Hematopoietic multipotent progenitor cell treated with erythropoietin and hydrocortisone succinate and interleukin-3 and kit ligand, for 15 days (in vitro differentiated cells): ENCODE results near the gene GTF2IRD1.
"Not testable (repeated sequence)": the region's sequence is repeated elsewhere in the genome, so short reads cannot be mapped to it uniquely, and the experiment has no call there.

Experiments
- DNase-seq: peaks from one replicate; pipeline ENCODE4 v3.0.0-alpha.2; 2015; ENCODE audit warnings: low spot score

GTF2IRD1 gene

DNA sequence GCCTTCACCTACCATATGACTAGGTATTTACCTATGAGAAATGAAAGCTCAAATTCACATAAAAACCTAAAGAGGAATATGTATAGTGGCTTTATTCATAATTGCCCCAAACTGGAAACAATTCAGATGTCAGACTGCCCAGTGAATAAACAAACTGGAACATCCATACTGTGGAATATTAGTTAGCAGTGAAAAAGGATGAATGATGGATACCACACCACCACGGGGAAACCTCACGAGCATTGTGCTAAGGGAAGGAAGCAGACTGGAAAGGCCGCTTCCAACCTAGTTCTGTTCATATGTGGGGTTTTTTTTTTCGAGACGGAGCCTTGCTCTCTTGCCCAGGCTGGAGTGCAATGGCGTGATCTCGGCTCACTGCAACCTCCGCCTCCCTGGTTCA is 16.8 kb downstream of the GTF2IRD1 start:
- no peak for DNase-seq

DNA sequence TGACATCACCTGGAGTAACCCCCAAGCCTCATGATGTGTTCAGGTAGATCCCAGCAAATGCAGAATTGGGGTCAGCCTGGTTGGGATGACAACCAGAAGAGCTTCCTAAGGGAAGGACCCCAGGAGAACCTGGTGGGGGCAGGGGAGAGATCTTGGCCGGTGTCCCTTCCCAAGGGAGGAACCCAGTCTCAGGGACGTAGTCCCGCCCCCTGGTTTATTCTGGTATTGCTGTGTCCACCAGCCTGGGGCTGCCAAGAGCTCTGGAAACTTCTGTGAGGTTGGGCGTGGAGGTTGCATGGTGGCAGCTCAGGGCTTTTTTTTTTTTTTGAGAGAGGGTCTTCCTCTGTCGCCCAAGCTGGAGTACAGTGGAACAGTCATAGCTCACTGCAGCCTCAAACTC is 19.4 kb downstream of the GTF2IRD1 start:
- DNase-seq: no peak

DNA sequence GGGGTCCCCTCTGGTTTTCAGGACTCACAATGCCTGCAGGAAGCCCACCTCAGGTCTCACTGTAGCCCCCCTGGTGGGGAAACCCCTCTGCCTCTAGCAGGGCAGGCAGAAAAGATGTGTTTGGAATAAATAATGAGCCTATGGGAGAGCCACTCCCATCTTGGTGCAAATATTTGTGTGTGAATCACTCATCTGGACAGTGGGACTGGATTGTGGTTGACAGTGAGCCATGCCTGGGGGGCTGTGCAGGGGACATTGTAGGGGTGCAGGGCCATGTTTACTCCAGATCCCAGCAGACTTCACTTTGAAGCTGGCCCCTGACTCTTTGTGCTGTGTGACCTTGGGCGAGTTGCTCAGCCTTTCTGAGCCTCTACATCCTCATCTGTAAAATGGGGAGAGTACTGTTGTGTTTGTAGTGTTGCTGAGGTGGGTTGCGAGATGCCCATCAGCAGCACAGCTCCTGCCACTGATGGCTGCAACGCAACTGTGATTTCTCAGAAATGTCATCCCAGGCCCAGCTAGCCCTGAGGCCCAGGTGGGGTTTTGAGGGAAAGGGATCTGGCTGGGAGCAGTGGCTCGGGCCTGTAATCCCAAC is 20.7 kb downstream of the GTF2IRD1 start:
- DNase-seq: no peak

DNA sequence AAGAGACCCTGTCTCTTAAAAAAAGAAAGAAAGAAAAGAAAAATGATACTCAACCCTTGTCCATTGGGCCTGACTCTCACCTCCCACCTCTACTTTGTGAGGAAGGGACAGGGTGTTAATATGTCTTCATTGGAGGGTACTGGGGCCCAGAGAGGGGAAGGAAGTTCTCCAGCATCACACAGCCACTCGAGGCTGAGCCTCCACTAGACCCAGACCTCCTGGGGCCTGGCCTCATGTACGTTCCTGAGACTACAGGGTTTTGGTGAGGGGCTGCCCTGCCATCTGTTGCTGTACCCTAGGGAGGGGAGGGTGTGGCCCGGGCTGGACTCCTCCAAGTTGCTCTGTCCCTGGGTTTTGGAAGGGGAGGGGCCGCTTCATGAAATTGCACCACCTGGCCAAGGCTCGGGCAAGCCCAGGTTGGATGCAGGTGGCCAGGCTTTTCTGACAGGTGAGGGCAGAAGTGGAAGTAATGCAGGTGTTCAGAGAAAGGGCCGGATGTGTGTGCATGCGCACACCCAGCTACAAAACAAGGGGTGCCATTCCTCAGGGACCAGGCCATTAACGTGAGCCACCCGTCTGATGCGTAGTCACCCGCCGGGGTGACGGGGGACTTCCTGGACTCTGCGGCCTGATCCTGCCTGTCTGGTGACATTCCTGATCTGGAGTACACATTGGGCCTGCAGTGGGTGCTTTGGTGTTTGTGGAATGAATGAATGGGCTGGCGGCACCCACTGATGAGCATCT is 21.7 kb downstream of the GTF2IRD1 start:
- DNase-seq: no peak

DNA sequence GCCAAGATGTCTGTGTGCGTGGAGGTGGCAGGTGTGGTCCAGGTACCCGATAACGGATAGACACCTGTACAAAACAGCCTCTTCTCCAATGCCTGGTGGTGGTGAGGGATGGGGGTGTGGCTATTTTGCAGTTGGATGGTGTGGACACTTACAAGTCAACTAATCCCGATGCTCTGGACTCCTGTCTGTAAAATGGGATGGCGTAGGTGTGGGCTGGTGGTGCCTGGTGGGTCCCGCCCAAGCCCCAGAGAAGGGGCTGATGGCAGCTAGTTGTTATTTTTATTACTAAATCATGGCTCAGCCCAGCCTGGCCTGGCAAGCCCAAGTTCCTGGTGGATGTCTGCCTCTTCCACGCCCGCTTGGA is 22.3 kb downstream of the GTF2IRD1 start:
- no peak for DNase-seq

DNA sequence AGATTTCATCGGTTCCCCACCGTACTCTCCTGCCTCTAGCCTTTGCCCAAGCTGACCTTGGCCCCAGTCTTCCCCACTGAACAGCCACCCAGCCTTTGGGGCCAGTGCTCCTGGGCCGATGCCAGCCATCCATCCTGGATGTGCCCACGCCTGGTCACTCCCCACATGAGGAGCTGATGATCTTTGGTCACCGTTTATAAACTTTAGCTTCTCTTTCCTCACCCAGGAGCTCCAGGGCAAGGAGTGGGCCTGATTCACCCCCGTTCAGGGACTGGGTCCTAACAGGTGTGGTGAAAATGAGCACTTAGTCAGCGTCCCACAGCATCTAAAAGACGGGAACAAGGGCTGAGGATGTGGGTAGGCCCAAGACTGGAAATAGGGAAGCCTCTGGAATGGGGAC is 22.9 kb downstream of the GTF2IRD1 start:
- DNase-seq: no peak

DNA sequence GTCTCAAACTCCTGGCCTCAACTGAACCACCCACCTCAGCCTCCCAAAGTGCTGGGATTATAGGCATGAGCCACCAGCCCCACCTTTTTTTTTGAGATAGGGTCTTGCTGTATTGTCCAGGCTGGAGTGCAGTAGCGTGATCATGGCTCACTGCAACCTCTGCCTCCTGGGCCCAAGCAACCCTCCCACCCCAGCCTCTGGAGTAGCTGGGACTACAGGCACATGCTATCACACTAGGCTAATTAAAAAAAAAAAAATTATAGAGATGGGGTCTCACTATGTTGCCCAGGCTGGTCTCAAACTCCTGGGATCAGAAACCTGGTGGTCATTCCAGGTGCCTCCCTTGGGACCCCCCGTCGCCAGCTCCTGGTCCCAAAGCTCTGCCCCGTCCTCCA is 25.0 kb downstream of the GTF2IRD1 start:
- no peak for DNase-seq

DNA sequence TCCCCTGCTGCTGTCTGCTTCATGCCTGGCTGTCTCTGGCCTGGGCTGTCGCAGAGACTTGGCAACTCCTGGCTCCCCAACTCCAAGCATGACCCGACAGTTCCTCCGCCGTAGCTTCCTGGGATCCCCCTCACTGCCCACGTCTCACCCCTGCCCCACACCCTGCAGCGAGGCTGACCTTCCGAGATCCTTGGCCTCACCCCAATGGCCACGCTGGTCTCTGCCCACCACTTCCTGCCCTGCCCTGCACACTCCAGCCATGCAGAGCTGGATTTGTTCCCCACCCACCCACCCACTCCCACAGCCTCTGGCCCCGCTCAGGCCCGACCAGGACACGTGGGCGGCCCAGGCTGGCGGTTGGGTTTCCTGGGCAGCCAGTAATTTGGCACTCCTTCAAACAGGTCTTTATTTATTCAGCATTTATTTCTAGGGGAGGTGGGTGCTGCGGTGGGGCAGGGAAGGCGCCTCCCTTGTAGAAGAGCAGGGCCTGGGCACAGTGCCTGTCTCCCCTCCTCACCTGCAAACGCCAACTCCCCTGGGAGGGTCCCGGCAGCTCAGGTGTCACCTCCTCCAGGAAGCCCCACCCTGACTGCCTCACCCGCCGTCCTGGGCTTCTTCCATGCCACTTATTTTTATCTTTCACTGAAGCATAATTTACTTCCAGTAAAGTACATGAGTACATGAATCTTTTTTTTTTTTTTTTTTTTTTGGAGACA is 25.5 kb downstream of the GTF2IRD1 start:
- no peak for DNase-seq

DNA sequence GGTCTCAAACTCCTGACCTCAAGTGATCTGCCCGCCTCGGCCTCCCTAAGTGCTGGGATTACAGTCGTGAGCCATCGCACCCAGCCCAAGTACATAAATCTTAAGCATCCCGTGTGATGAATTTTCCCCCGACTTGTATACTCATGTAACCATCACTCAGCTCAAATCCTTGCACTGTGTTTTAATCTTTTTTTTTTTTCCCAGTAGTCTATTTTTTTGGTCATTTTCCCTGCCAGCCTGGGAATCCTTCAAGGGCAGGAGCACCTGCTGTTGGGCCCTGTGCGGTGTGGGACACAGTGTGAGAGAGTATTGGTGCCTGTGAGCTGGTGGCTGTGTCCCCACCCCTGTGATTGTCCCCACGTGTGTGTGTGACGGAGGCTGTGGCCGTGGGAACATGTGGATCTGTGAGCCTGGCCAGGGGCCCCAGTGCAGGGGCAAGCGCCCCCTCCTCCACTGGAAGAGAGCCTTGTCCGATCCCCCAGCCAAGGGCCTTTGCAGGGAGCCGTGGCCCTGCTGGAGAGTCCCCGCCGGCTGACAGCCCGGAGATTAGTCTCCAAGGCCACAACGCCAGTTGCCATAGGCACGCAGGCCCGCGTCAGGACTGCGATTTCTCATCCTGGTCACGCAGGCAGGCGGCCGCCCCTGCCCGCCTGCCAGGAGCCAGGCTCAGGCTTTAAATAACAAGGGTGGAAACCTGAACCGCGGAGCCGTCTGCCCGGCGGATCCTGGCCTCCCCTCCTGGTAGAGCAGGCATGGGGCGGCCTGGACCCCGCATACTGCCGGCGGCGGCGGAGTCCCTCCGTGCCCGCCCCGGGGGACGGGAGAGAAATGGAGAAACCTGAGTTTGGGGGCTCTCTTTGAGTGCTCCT is 26.5 kb downstream of the GTF2IRD1 start:
- DNase-seq: no peak

DNA sequence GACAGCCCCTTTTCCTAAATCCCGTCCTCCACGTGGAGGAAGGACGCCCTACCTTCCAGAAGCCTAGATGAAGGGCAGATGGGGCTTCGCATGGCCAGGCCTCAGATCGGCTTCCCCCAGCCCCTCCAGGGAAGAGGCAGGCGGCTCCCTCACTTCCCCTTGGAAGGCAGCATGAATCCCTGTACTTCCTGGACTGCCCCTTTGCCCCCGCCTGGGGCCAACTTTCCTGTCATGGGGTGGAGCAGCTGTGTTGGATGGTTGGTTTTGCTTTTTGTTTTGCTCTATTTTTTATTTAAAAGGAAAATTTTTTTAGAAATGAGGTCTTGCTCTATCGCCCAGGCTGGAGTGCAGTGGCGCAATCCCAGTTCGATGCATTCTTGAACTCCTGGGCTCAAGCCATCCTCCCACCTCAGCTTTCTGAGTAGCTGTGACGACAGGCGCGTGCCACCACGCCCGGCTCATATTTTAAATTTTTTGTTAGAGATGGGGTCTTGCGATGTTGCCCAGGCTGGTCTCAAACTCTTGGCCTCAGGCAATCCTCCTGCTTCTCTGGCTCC is 27.2 kb downstream of the GTF2IRD1 start:
- no peak for DNase-seq

DNA sequence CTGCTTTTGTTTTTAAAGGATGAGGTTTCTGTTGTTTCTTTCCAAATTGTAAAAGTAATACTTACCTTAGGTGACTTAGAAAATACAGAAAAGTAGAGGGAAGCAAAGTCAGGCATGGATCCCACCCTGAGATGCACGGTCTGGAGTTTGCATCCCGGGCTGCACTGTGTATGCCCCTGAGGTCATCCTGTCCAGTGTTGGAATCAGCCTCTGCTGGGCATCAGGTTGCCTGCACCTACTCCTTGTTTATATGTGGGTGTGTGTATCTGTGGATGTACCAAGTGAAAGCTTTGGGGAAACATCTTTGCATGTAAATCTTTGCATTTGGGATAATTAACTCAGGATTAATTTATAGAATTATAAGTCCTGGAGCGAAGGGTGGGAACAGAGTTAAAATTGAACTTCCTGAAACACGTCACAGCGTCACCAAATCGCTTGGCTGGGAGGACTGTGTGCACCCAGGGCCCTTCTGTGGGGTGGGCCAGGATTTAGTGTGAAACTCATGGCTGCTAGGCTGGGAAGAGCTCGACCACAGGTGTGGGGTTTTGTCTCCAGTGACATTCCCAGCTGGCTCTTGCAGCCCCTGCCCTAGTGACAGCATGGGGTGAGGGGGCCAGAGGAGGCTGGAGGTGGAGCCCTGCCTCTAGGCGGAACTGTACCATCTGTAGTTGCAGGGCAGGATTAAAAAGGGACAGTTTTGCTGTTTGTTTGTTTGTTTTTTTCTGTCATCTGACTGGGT is 27.9 kb downstream of the GTF2IRD1 start:
- DNase-seq: no peak

DNA sequence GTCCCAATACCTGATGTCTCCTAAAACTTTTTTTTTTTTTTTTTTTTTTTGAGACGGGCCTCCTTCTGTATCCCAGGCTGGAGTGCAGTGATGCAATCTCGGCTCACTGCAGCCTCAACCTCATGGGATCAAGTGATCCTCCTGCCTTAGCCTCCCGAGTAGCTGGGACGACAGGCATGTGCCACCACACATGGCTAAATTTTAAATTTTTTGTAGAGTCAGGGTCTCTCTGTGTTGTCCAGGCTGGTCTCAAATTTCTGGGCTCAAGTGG is 28.4 kb downstream of the GTF2IRD1 start:
- no peak for DNase-seq

DNA sequence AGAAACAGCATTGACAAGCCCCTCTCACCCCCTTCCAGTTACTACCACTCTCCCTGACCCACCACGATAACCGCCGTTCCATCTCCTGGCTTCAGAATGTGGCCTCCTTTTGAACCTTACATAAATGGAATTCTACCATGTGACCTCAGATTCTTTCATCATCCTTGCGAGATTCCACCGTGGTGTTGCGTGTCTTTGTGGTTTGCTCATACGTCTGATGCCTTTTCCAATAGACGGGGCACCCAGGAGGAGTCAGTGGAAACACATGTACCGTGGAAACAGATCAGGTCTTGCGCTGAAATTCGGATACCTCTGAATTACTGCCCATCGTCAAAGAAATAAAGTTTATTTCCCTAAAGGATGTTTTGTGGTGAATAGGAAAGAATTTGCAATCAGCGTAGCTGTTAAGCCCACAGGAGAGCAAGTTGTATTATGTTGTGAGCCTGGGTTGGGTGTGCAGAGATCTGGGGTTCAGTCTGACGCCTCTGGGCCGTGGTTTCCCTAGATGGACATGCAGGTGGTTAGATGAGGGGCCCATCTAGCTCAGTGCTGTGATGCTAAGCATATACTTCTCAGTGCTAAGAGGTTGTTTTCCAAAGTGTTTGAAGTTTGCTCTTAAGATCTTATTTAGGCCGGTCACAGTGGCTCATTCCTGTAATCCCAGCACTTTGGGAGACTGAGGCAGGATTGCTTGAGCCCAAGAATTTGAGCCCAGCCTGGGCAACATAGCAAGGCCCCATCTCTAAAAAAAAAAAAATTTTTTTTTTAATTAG is 29.1 kb downstream of the GTF2IRD1 start:
- no peak for DNase-seq

DNA sequence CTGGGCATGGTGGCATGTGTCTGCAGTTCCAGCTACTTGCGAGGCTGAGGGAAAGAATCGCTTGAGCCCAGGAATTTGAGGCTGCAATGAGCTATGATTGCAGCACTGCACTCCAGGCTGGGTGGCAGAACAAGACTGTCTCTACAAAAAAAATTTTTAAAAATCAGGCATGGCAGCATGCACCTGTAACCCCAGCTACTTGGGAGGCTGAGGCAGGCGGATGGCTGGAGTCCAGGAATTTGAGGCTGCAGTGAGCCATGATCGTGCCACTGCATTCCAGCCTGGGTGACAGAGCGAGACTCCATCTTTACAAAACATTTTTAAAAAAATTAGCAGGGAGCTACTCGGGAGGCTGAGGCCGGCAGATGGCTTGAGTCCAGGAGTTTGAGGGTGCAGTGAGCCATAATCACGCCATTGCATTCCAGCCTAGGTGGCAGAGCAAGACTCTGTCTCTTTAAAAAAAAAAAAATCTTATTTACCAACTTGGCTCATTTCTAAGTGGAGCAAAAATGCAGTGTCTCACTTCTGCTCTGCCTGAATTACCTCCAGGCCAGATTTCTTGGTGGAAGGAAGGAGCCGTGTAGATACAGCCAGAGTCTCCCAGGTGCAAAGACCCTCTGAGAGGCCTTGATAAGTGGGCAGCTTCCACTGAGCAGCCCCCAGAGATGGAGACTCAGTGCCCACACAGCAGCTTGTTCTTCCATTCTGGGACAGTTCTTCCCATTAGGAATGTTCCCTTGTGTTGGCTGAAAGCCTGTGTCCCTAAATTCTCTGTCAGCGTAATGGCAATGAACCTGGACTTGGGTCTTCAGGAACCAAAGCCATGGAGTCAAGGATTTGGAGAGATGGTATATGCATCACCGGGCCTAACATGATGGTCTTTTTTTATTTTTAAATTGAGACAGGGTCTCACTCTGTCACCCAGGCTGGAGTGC is 30.0 kb downstream of the GTF2IRD1 start:
- no peak for DNase-seq

DNA sequence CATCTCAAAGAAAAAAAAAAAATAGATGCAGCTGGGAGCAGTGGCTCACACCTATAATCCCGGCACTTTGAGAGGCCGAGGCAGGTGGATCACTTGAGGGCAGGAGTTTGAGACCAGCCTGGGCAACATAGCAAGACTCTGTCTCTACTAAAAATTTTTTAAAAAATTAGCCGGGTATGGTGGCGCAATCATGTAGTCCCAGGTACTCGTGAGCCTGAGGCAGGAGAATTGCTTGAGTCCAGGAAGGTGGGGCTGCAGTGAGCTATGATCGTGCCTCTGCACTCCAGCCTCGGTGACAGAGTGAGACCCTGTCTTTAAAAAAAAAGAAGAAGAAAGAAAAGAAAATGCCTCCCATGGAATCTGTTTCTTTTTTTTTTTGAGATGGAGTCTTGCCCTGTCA is 31.9 kb downstream of the GTF2IRD1 start:
- no peak for DNase-seq

DNA sequence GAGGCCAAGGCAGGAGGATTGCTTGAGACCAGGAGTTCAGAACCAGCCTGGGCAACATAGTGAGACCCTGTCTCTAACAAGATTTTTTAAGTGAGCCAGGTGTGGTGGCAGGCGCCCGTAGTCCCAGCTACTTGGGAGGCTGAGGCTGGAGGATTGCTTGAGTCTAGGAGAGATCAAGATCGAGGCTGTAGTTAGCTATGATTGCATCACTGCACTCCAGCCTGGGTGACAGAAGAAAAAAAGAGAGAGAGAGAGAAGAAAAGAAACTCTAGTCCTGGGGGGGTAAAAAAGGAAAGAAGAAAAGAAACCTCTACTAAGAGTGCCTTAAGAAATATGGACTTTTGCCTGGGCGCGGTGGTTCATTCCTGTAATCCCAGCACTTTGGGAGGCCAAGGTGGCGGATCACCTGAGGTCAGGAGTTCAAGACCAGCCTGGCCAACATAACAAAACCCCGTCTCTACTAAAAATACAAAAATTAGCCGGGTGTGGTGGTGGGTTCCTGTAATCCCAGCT is 34.9 kb downstream of the GTF2IRD1 start:
- DNase-seq: not testable (repeated sequence)

DNA sequence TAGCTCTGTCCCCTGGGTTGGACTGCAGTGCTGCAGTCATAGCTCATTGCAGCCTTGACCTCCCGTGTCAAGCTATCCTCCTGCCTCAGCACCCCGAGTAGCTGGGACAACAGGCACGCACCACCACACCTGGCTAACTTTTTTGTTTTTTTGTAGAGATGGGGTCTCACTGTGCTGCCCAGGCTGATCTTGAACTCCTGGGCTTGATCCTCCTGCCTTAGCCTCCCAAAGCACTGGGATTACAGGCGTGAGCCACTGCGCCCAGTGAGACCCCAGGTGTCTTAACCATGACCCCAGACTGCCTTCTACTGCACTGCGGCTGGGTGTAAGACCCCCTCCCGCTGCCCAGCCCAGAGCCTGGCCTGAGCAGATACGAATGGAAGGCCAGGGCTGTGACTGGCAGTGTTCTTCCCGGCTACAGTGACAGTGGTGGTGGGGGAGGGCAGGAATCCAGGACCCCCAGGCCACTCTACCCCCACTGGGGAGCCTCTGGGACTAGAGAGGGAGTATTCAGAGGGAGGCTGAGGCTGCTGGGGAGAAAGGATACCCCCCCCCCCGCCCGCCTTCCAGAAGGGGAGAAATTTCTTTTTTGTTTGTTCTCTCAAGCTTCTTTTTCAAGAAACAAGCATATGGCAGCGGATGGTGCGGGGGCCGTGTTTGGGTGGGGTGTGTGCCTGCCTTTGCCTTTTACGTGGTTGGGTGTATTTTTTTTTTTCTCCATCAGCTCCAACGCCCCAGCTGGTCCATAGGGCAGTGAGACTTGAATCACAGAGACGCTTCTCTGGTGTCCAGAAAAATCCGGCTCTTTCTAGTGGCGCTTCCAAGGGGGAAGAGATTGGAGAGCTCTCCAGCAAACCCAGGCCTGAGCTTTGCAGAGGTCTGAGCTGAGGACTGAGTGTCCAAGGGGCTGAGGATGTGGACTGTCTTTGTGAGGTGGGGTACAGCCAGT is 36.6 kb downstream of the GTF2IRD1 start:
- no peak for DNase-seq

DNA sequence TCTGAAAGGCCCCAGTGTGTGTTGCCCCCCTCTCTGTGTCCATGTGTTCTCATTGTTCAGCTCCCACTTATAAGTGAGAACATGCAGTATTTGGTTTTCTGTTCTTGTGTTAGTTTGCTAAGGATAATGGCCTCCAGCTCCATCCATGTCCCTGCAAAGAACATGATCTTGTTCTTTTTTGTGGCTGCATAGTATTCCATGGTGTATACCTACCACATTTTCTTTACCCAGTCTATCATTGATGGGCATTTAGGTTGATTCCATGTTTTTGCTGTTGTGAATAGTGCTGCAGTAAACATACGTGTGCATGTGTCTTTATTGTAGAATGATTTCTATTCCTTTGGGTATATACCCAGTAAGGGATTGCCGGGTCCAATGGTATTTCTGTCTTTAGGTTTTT is 37.8 kb downstream of the GTF2IRD1 start:
- DNase-seq: not testable (repeated sequence)
